Astrocyte of the spinal cord (primary cell): ENCODE data around the gene TRMT2A.

Source experiments
- DNase-seq: peaks from one replicate; pipeline ENCODE4 v3.0.0; 2011; ENCODE audit warnings: low read depth, low spot score
- H3K4me3 ChIP-seq: 2 replicates; pipeline ENCODE4 v1.5.1; 2011; ENCODE audit warnings: low read depth, mild to moderate bottlenecking, low read length, moderate library complexity
- CTCF ChIP-seq: IDR thresholded peaks from 2 replicates; pipeline ENCODE4 v1.5.1; 2012; ENCODE audit warnings: low read depth, mild to moderate bottlenecking, low read length, inconsistent platforms
- in situ Hi-C: cut with HindIII; loops from 2 replicates; pipeline ENCODE4 v1.10.0; 2017; ENCODE audit warnings: low sequenced_read_pairs

Gene TRMT2A

DNA sequence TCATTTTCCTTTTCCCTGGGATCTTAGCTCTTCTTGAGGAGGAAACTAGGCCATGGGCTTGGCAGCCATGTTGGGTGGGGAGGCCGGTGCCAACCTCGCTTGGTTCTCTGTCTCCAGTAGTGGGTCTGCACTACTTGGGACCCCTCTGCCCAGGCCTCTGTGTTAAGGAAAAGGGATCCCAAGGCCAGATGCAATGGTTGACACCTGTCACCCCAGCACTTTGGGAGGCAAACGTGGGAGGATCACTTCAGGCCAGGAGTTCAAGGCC, 12.7 kb upstream of the TRMT2A start:
- TF ChIP-seq CTCF: no peak
- DNase-seq: no peak
- H3K4me3 ChIP-seq: no peak overlapping the region
- in situ Hi-C loops: no loop called here

DNA sequence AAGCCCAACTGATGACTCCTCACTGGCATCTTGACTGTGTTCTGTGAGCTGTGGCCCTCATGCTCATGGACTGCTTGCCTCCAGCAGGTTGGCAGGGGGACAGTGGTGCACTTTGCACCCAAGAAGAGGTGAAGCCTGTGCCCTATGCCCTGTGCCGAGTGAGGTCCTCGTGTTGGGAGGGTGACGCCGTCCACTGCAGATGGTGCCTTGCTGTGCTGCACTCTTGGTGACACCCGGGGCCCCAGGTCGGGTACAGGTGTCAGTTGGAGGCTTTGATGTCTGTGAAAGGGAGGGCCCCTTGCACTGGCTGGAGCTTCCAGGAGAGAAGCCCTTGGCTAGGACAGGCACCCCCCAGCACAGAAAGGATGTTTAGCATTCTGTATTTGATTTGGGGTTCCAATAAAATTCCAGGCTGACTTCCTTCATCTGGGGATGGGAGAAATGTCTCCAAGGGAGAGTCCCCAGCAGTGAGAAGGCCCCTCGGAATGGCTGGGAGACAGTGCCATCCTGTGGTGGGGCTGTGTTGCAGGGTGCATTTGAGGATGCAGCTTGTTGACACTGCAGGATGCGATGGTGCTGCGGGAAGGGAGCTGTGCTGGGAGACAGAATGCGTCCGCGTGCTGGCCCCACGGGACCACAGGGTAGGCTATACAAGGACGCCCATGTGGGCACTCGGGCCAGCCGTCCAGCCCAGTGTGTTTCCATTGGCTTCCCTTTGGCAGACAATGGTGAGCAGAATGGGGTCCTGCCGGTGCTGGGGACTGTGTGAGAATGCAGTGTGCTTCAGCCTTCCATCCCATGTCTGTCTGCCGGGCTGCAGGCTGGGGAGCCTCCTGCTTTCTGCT, 12.1 kb upstream of the TRMT2A start:
- peak; percentile 44 for TF ChIP-seq CTCF
- H3K4me3 ChIP-seq: no peak overlapping the region
- no peak for DNase-seq
- in situ Hi-C loops: no loop called here

- in situ Hi-C loops: no loop called here
- no peak overlapping the region for H3K4me3 ChIP-seq
- no peak for DNase-seq
- TF ChIP-seq CTCF: no peak
Observed at GRCh38 chr22:20128619-20128901, 11.5 kb upstream of the TRMT2A start.

GRCh38 chr22:20127869-20128618, 11.0 kb upstream of the TRMT2A start:
- H3K4me3 ChIP-seq: no peak overlapping the region
- in situ Hi-C loops: no loop called here
- no peak for DNase-seq
- TF ChIP-seq CTCF: no peak

DNA sequence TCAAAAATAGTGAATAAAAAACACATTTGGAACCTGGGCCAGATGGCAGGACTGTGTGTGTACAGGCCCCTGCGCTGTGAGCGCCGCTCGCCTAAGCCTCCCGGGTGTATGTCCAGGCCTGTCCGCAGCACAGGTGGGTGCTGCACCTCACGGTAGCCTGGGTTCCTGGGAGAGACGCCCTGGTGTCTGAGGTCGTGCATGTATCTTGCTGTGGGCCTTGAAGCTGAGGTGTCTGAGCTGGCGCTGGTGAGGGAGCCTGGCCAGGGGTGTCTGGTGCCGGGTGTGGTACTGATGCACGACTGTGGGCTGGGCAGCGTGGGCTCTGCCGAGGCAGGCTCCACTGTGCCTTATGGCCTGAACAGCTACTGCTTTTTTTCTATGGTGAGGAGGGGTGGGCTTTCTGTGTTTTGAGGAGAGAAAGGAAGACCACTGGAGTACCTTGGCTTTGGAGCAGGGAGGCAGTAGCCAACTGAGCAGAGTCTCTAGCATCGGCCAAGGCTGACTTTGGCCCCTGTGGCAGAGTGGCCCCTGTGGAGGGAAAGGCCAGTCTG, 10.4 kb upstream of the TRMT2A start:
- in situ Hi-C loops: no loop called here
- no peak for DNase-seq
- no peak overlapping the region for H3K4me3 ChIP-seq
- TF ChIP-seq CTCF: no peak

DNA sequence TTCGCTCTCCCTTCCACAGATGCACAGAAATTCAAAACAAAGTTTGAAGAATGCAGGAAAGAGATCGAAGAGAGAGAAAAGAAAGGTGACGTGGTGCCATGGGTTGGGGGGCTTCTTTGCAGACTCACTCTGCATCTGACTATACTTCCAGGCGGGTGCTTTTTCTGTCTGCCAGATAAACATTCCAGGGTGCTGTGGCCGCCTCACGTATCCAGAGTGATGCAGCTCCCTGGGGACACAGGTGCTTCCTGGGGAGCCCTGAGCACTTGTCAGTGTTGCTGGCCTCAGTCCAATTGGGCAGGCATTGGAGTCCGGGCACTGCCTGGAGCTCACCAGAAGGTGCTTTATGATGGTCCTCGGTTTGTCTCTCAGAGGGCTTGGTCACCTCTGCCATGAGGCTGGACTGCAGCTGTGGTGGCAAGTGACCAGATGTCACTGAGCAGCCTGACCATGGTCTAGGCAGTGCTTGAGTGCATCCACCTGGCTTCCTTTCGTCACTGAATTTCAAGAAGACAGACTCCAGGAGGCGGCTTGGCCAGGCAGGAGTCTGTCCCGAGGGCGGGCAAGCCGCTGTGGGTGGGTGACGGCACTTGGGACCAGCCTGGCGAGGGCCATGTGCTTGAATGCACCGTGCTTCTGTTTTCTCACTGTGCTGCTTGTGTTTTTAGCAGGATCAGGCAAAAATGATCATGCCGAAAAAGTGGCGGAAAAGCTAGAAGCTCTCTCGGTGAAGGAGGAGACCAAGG, 9.4 kb upstream of the TRMT2A start:
- no peak for DNase-seq
- no peak overlapping the region for H3K4me3 ChIP-seq
- TF ChIP-seq CTCF: no peak
- in situ Hi-C loops: no loop called here
